DOHH2 (cell line): ENCODE measurements around the gene TMEM92.

ENCODE experiments used
- CTCF ChIP-seq: fragments of 200-600 bp; sonication (generic); IDR thresholded peaks from one replicate; pipeline ENCODE4 v1.5.1; 2014; ENCODE audit warnings: antibody characterized with exemption, mild to moderate bottlenecking, low read depth, low read length; ENCODE audit not compliant: poor library complexity, severe bottlenecking
- EZH2phosphoT487 ChIP-seq: fragments of 200-600 bp; sonication (generic); IDR thresholded peaks from 2 replicates; pipeline ENCODE4 v1.6.1; 2017; ENCODE audit warnings: borderline replicate concordance, mild to moderate bottlenecking, antibody characterized with exemption, low read length, moderate library complexity, mixed read lengths

GRCh38 chr17:50280068-50280467 is 5.8 kb downstream of the TMEM92 start:
- TF ChIP-seq CTCF (no peak), EZH2phosphoT487 (no peak)
